Activated CD4-positive, alpha-beta T cell treated with anti-CD3 and anti-CD28 coated beads for 36 hours (primary cell): ENCODE measurements around the gene SNX14. TPM values are rescaled to one million over a fixed set of nuclear protein-coding genes. Genes with fewer than 3 reads are reported as not detected.
A peak's percentile ranks its signal among the peaks of the same experiment; 100 is the strongest.
"Not testable (repeated sequence)": the region's sequence is repeated elsewhere in the genome, so short reads cannot be mapped to it uniquely, and the experiment has no call there.

ENCODE experiments used
- ATAC-seq: fragments of 200-7000 bp; cut with Tn5 transposase; one replicate; pipeline ENCODE4 v1.10.0; 2021; ENCODE audit warnings: mild to moderate bottlenecking, moderate library complexity
- CTCF ChIA-PET: fragments of 350-600 bp; sonication (Branson Sonifier 250); formaldehyde crosslinking; loops from one replicate; lab custom pipeline; 2021; ENCODE audit warnings: antibody characterized with exemption; lab: Charles Lee
- POLR2A ChIA-PET: fragments of 350-600 bp; sonication (Branson Sonifier 250); formaldehyde crosslinking; loops from one replicate; lab custom pipeline; 2021; ENCODE audit warnings: antibody characterized with exemption, inconsistent platforms; lab: Charles Lee
- DNase-seq: peaks from one replicate; pipeline ENCODE4 v3.0.0-alpha.2; 2020
- H3K27ac Mint-ChIP-seq: one replicate; pipeline ENCODE4 v1.8.0; 2021; ENCODE audit warnings: mixed read lengths
- H3K27me3 Mint-ChIP-seq: one replicate; pipeline ENCODE4 v1.8.0; 2021; ENCODE audit warnings: mixed read lengths
- H3K36me3 Mint-ChIP-seq: one replicate; pipeline ENCODE4 v1.8.0; 2021; ENCODE audit warnings: low read depth, mixed read lengths
- H3K4me1 Mint-ChIP-seq: one replicate; pipeline ENCODE4 v1.8.0; 2021; ENCODE audit warnings: mixed read lengths
- H3K4me3 Mint-ChIP-seq: one replicate; pipeline ENCODE4 v1.8.0; 2021; ENCODE audit warnings: mild to moderate bottlenecking, moderate library complexity, mixed read lengths
- H3K9me3 Mint-ChIP-seq: one replicate; pipeline ENCODE4 v1.8.0; 2021; ENCODE audit warnings: low read depth, mixed read lengths
- intact Hi-C, 2 experiments: fragments of 100-400 bp; cut with DNase I in 1 of 2; cut with micrococcal nuclease in 1 of 2; formaldehyde crosslinking; loops; one replicate each; pipeline versions ENCODE4 v1.14.2 to v1.15.1; 2022 to 2024; cut with DNase I, micrococcal nuclease
- total RNA-seq, 2 experiments: library from RNA; stranded (reverse); gene quantifications; one replicate each; pipeline ENCODE4 v1.2.3, GENCODE V29; 2021

The SNX14 gene
- total RNA-seq, 2 experiments from 2014 or later = 38.4 to 54.7 TPM

- H3K4me1 Mint-ChIP-seq, H3K4me3 Mint-ChIP-seq, H3K27ac Mint-ChIP-seq, H3K9me3 Mint-ChIP-seq, POLR2A ChIA-PET, DNase-seq, CTCF ChIA-PET, intact Hi-C loops, ATAC-seq, H3K27me3 Mint-ChIP-seq: not testable (repeated sequence)
- H3K36me3 Mint-ChIP-seq = peaks cover 32% of the 10 kb centered on the region
These were observed 29.4 kb downstream of the SNX14 start for GRCh38 chr6:85564223-85564622.

- H3K9me3 Mint-ChIP-seq = peaks cover 1% of the 10 kb centered on the region
- H3K4me1 Mint-ChIP-seq = peaks cover 3% of the 10 kb centered on the region
- ATAC-seq (no peak), DNase-seq (no peak)
- CTCF ChIA-PET = interaction anchor here (0.9 kb wide), 1 partner anchor 11 kb away, joined by 3 read pairs; no protein-coding TSS in a partner anchor
- peaks cover 20% of the 10 kb centered on the region for H3K36me3 Mint-ChIP-seq
- intact Hi-C loops = no loop called here
- POLR2A ChIA-PET = no interaction called here
- no peak overlapping the region for H3K4me3 Mint-ChIP-seq
- no peaks in the 10 kb centered on the region for H3K27me3 Mint-ChIP-seq
- H3K27ac Mint-ChIP-seq = no peak overlapping the region
These were observed 31.8 kb downstream of the SNX14 start for GRCh38 chr6:85561750-85562357.

GRCh38 chr6:85556992-85557668, 36.5 kb downstream of the SNX14 start:
- ChIA-PET POLR2A (no interaction called here), CTCF (no interaction called here)
- H3K4me3 Mint-ChIP-seq = no peak overlapping the region
- H3K9me3 Mint-ChIP-seq = no peaks in the 10 kb centered on the region
- no peaks in the 10 kb centered on the region for H3K27me3 Mint-ChIP-seq
- H3K4me1 Mint-ChIP-seq = no peaks in the 10 kb centered on the region
- H3K36me3 Mint-ChIP-seq = peaks cover 24% of the 10 kb centered on the region
- intact Hi-C loops = no loop called here
- no peak overlapping the region for H3K27ac Mint-ChIP-seq
- ATAC-seq (no peak), DNase-seq (no peak)

- H3K27me3 Mint-ChIP-seq = no peaks in the 10 kb centered on the region
- H3K27ac Mint-ChIP-seq = no peak overlapping the region
- no peaks in the 10 kb centered on the region for H3K4me1 Mint-ChIP-seq
- peaks cover 3% of the 10 kb centered on the region for H3K9me3 Mint-ChIP-seq
- ATAC-seq (no peak), DNase-seq (no peak)
- ChIA-PET POLR2A (no interaction called here), CTCF (interaction anchor here (1.0 kb wide), 1 partner anchor 13 kb away, joined by 3 read pairs; no protein-coding TSS in a partner anchor)
- H3K4me3 Mint-ChIP-seq = no peak overlapping the region
- peaks cover 32% of the 10 kb centered on the region for H3K36me3 Mint-ChIP-seq
- intact Hi-C loops = no loop called here
These were observed 41.0 kb downstream of the SNX14 start for GRCh38 chr6:85552652-85553051.

GRCh38 chr6:85551264-85551663, 42.4 kb downstream of the SNX14 start:
- Mint-ChIP-seq H3K27me3 (no peaks in the 10 kb centered on the region), H3K4me1 (no peaks in the 10 kb centered on the region), H3K9me3 (peaks cover 4% of the 10 kb centered on the region), H3K36me3 (peaks cover 36% of the 10 kb centered on the region), H3K4me3 (no peak overlapping the region), H3K27ac (no peak overlapping the region)
- ChIA-PET POLR2A (no interaction called here), CTCF (interaction anchor here (0.5 to 1.9 kb wide), 3 partner anchors 11 to 227 kb away, joined by 3 to 8 read pairs (median 4); no protein-coding TSS in a partner anchor)
- DNase-seq (peak; percentile 7), ATAC-seq (peak; percentile 58)
- intact Hi-C loops = no loop called here

- intact Hi-C loops = no loop called here
- DNase-seq (no peak), ATAC-seq (no peak)
- H3K4me3 Mint-ChIP-seq = no peak overlapping the region
- CTCF ChIA-PET = interaction anchor here (0.7 kb wide), 1 partner anchor 11 kb away, joined by 3 read pairs; no protein-coding TSS in a partner anchor
- no peaks in the 10 kb centered on the region for H3K27me3 Mint-ChIP-seq
- POLR2A ChIA-PET = no interaction called here
- peaks cover 30% of the 10 kb centered on the region for H3K36me3 Mint-ChIP-seq
- no peak overlapping the region for H3K27ac Mint-ChIP-seq
- no peaks in the 10 kb centered on the region for H3K4me1 Mint-ChIP-seq
- H3K9me3 Mint-ChIP-seq = peaks cover 4% of the 10 kb centered on the region
These were observed 45.9 kb downstream of the SNX14 start for GRCh38 chr6:85547719-85548118.

- peaks cover 4% of the 10 kb centered on the region for H3K9me3 Mint-ChIP-seq
- ATAC-seq (no peak), DNase-seq (no peak)
- CTCF ChIA-PET = interaction anchor here (0.7 kb wide), 1 partner anchor 61 kb away, joined by 3 read pairs; no protein-coding TSS in a partner anchor
- H3K4me3 Mint-ChIP-seq = no peak overlapping the region
- H3K27ac Mint-ChIP-seq = no peak overlapping the region
- H3K36me3 Mint-ChIP-seq = peaks cover 22% of the 10 kb centered on the region
- POLR2A ChIA-PET = no interaction called here
- intact Hi-C loops = no loop called here
- H3K27me3 Mint-ChIP-seq = no peaks in the 10 kb centered on the region
- H3K4me1 Mint-ChIP-seq = no peaks in the 10 kb centered on the region
These were observed 48.9 kb downstream of the SNX14 start for GRCh38 chr6:85544776-85545175.

- no peak overlapping the region for H3K4me3 Mint-ChIP-seq
- H3K36me3 Mint-ChIP-seq = peaks cover 4% of the 10 kb centered on the region
- H3K27ac Mint-ChIP-seq = no peak overlapping the region
- ChIA-PET POLR2A (no interaction called here), CTCF (interaction anchor here (0.7 to 2.5 kb wide), 28 partner anchors 9 to 1214 kb away, joined by 3 to 35 read pairs (median 4); no protein-coding TSS in a partner anchor)
- H3K9me3 Mint-ChIP-seq = no peaks in the 10 kb centered on the region
- no peak for DNase-seq
- intact Hi-C loops = loop anchor here (1.0 kb wide), 1 partner anchor 182 kb away; no protein-coding TSS in a partner anchor
- no peak for ATAC-seq
- no peaks in the 10 kb centered on the region for H3K27me3 Mint-ChIP-seq
- peaks cover 2% of the 10 kb centered on the region for H3K4me1 Mint-ChIP-seq
These were observed 56.6 kb downstream of the SNX14 start for GRCh38 chr6:85537055-85537494.

GRCh38 chr6:85524281-85524680, 69.4 kb downstream of the SNX14 start:
- H3K4me3 Mint-ChIP-seq, H3K27me3 Mint-ChIP-seq, POLR2A ChIA-PET, H3K9me3 Mint-ChIP-seq, CTCF ChIA-PET, H3K4me1 Mint-ChIP-seq, DNase-seq, H3K27ac Mint-ChIP-seq, ATAC-seq, intact Hi-C loops: not testable (repeated sequence)
- peaks cover 40% of the 10 kb centered on the region for H3K36me3 Mint-ChIP-seq

GRCh38 chr6:85516168-85516567, 77.5 kb downstream of the SNX14 start:
- CTCF ChIA-PET = no interaction called here

GRCh38 chr6:85506441-85507093, 87.1 kb downstream of the SNX14 start:
- Mint-ChIP-seq H3K36me3 (peaks cover 31% of the 10 kb centered on the region), H3K27ac (no peak overlapping the region), H3K9me3 (no peaks in the 10 kb centered on the region), H3K27me3 (no peaks in the 10 kb centered on the region), H3K4me3 (no peak overlapping the region), H3K4me1 (peaks cover 7% of the 10 kb centered on the region)
- POLR2A ChIA-PET = interaction anchor here (0.7 kb wide), 1 partner anchor 42 kb away, joined by 4 read pairs; no protein-coding TSS in a partner anchor
- ATAC-seq (peak; percentile 90), DNase-seq (peak; percentile 47)
- CTCF ChIA-PET = interaction anchor here (1.9 to 2.0 kb wide), 2 partner anchors 23 to 30 kb away, joined by 5 to 7 read pairs; no protein-coding TSS in a partner anchor
- intact Hi-C loops = loop anchor here in 1 of 2 experiments (1.0 kb wide), 1 partner anchor 41 kb away; no protein-coding TSS in a partner anchor

More at GRCh38 chr6:85516168-85516567, 77.5 kb downstream of the SNX14 start:
- DNase-seq = no peak
- POLR2A ChIA-PET = no interaction called here
- Mint-ChIP-seq H3K4me1 (no peaks in the 10 kb centered on the region), H3K27ac (no peak overlapping the region), H3K36me3 (peaks cover 31% of the 10 kb centered on the region), H3K27me3 (no peaks in the 10 kb centered on the region), H3K4me3 (no peak overlapping the region), H3K9me3 (no peaks in the 10 kb centered on the region)
- intact Hi-C loops = no loop called here
- no peak for ATAC-seq
